GM13976 (cell line): ENCODE results near the gene DEDD2.

Experiments
- DNase-seq: peaks from one replicate; pipeline ENCODE4 v3.0.0; 2012; ENCODE audit warnings: low spot score
- CTCF ChIP-seq: IDR thresholded peaks from 2 replicates; pipeline ENCODE4 v1.5.1; 2012; ENCODE audit warnings: borderline replicate concordance, mild to moderate bottlenecking; ENCODE audit not compliant: insufficient read depth; ENCODE audit errors: extremely low read depth, missing control alignments, control extremely low read depth
- in situ Hi-C: fragments of 300-500 bp; cut with MboI; formaldehyde crosslinking; loops from one replicate; pipeline ENCODE4 v1.12.0; 2022; ENCODE audit warnings: low sequenced_read_pairs, mixed read lengths, inconsistent platforms; ENCODE audit not compliant: unreplicated experiment

DEDD2 gene

GRCh38 chr19:42176990-42177685 is 40.3 kb downstream of the DEDD2 start:
- peak; percentile 86 for DNase-seq
- in situ Hi-C loops = no loop called here
- peak; percentile 56 for TF ChIP-seq CTCF

DNA sequence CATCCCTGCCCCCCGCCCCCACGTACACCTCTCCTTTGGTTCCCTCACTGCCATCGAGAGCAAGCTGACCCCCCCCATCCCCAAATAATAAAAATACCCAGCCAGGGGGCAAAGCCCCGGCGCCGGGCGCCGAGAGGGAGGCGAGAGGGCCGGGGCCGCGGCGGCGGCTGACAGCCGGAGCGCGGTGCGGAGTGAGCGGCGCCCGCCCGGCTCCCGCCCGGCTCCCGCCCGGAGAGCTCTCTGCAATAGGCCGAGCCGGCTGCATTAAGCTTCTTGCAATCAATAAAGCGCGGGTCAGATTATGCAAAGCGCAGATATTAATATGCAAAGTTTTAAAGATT is 40.9 kb downstream of the DEDD2 start:
- peak; percentile 52 for DNase-seq
- no peak for TF ChIP-seq CTCF
- in situ Hi-C loops = no loop called here

GRCh38 chr19:42175952-42176648 is 41.4 kb downstream of the DEDD2 start:
- in situ Hi-C loops = no loop called here
- TF ChIP-seq CTCF = no peak
- DNase-seq = peak; percentile 45

DNA sequence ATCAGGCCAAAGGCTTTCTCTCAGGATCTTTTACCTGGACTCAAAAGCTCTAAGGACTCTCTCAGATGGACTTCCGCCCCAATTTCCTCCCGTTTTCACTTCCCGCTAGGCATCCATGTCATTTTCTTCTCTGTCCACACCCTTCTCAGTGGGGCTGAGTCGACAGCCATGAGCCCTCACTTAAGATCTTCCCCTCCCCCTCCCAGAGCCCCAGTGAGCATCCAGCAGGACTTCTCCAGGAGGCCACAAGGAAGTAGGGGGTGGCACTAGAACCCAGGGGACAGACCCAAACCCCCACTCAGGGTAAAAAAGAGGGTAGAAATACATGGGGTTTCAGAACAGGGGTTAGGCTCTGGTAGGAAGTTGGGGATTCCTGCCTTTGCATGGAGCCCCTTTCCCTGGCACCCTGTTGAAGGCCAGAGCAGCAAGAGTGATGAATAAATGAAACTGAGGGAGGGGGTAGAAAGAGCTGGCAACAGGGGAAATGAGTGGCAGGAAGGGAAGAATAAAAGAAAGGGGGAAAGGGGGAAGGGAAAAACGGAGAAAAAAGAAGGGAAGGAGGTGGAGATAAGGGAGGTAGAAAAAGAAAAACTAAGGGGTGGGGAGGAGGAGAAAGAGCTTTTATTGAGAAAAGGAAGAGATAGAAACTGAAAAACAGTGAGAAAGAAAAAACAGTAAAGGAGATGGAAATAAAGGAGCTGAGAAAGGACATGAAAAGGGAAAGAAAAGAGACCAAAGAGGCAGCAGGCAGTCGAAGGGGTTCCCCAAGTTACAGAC is 42.3 kb downstream of the DEDD2 start:
- in situ Hi-C loops = no loop called here
- TF ChIP-seq CTCF = no peak

GRCh38 chr19:42174188-42174587 is 43.3 kb downstream of the DEDD2 start:
- no peak for DNase-seq
- in situ Hi-C loops = no loop called here
- TF ChIP-seq CTCF = no peak

More for the DNA sequence above, 42.3 kb downstream of the DEDD2 start:
- no peak for DNase-seq

- no peak for DNase-seq
- no peak for TF ChIP-seq CTCF
- in situ Hi-C loops = no loop called here
Observed at GRCh38 chr19:42173695-42174094, 43.8 kb downstream of the DEDD2 start.
